HL-60 (cell line): ENCODE data around the gene GPR62.

Experiments used
- DNase-seq, 2 experiments: peaks; one replicate each; pipeline ENCODE4 v3.0.0-alpha.2; 2010 to 2020; ENCODE audit warnings: low read depth in 1 of 2, low spot score in 1 of 2
- H3K27ac ChIP-seq: fragments of 250-450 bp; sonication (Bioruptor Pico); replicated peaks from 2 replicates; pipeline ENCODE4 v1.5.1; 2020; ENCODE audit warnings: mild to moderate bottlenecking, moderate library complexity
- H3K27me3 ChIP-seq: fragments of 250-450 bp; sonication (Bioruptor Pico); 2 replicates; pipeline ENCODE4 v1.5.1; 2021; ENCODE audit warnings: mild to moderate bottlenecking, moderate library complexity; ENCODE audit not compliant: insufficient read depth, poor library complexity, severe bottlenecking
- H3K4me3 ChIP-seq: replicated peaks from 2 replicates; pipeline ENCODE4 v1.5.1; 2011; ENCODE audit warnings: mild to moderate bottlenecking, control low read depth, low read length; ENCODE audit not compliant: insufficient read depth
- GABPA ChIP-seq: IDR thresholded peaks from 2 replicates; pipeline ENCODE4 v1.6.1; 2012; ENCODE audit warnings: low read depth
- POLR2AphosphoS5 ChIP-seq: IDR thresholded peaks from 2 replicates; pipeline ENCODE4 v1.6.1; 2012; ENCODE audit warnings: low read depth
- SPI1 ChIP-seq: IDR thresholded peaks from 2 replicates; pipeline ENCODE4 v1.6.1; 2012; ENCODE audit warnings: low read depth, mild to moderate bottlenecking, borderline replicate concordance
- TF ChIP-seq, protein P1 (sequence below): IDR thresholded peaks from one replicate; pipeline ENCODE4 v1.5.1; 2011; ENCODE audit warnings: low read length, control low read depth, inconsistent platforms; ENCODE audit not compliant: insufficient read depth
- TF ChIP-seq, protein P2 (sequence below): IDR thresholded peaks from 2 replicates; pipeline ENCODE4 v1.6.1; 2012; ENCODE audit warnings: low read depth; ENCODE audit not compliant: insufficient replicate concordance

Gene GPR62

DNA sequence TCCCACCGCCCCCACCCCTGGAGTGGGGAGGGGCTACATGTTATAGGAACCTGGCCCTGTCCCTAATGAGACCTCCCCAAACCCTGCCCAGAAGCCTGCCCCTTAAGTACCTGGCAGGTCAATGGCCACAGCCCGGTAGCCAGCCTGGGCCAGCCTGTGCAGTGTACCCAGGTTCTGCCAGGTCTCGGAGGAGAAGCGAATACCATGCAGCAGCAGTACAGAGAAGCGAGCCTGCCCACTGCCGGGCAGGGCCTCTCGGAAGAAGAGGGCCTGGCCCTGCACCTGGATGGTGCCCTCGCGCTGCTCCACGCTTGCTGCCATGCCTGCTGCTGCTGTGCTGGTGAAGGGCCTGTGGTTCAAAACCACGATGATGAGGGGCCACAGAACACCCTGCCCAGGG is 16.2 kb downstream of the GPR62 start:
- TF ChIP-seq, protein P1, sequence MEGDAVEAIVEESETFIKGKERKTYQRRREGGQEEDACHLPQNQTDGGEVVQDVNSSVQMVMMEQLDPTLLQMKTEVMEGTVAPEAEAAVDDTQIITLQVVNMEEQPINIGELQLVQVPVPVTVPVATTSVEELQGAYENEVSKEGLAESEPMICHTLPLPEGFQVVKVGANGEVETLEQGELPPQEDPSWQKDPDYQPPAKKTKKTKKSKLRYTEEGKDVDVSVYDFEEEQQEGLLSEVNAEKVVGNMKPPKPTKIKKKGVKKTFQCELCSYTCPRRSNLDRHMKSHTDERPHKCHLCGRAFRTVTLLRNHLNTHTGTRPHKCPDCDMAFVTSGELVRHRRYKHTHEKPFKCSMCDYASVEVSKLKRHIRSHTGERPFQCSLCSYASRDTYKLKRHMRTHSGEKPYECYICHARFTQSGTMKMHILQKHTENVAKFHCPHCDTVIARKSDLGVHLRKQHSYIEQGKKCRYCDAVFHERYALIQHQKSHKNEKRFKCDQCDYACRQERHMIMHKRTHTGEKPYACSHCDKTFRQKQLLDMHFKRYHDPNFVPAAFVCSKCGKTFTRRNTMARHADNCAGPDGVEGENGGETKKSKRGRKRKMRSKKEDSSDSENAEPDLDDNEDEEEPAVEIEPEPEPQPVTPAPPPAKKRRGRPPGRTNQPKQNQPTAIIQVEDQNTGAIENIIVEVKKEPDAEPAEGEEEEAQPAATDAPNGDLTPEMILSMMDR = no peak
- TF ChIP-seq SPI1 = no peak
- no peak for TF ChIP-seq GABPA
- no peak for TF ChIP-seq POLR2AphosphoS5
- TF ChIP-seq, protein P2, sequence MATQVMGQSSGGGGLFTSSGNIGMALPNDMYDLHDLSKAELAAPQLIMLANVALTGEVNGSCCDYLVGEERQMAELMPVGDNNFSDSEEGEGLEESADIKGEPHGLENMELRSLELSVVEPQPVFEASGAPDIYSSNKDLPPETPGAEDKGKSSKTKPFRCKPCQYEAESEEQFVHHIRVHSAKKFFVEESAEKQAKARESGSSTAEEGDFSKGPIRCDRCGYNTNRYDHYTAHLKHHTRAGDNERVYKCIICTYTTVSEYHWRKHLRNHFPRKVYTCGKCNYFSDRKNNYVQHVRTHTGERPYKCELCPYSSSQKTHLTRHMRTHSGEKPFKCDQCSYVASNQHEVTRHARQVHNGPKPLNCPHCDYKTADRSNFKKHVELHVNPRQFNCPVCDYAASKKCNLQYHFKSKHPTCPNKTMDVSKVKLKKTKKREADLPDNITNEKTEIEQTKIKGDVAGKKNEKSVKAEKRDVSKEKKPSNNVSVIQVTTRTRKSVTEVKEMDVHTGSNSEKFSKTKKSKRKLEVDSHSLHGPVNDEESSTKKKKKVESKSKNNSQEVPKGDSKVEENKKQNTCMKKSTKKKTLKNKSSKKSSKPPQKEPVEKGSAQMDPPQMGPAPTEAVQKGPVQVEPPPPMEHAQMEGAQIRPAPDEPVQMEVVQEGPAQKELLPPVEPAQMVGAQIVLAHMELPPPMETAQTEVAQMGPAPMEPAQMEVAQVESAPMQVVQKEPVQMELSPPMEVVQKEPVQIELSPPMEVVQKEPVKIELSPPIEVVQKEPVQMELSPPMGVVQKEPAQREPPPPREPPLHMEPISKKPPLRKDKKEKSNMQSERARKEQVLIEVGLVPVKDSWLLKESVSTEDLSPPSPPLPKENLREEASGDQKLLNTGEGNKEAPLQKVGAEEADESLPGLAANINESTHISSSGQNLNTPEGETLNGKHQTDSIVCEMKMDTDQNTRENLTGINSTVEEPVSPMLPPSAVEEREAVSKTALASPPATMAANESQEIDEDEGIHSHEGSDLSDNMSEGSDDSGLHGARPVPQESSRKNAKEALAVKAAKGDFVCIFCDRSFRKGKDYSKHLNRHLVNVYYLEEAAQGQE = no peak
- Histone ChIP-seq H3K4me3 (no peak overlapping the region), H3K27ac (no peak overlapping the region), H3K27me3 (peaks cover 11% of the 10 kb centered on the region)
- DNase-seq = no peak

DNA sequence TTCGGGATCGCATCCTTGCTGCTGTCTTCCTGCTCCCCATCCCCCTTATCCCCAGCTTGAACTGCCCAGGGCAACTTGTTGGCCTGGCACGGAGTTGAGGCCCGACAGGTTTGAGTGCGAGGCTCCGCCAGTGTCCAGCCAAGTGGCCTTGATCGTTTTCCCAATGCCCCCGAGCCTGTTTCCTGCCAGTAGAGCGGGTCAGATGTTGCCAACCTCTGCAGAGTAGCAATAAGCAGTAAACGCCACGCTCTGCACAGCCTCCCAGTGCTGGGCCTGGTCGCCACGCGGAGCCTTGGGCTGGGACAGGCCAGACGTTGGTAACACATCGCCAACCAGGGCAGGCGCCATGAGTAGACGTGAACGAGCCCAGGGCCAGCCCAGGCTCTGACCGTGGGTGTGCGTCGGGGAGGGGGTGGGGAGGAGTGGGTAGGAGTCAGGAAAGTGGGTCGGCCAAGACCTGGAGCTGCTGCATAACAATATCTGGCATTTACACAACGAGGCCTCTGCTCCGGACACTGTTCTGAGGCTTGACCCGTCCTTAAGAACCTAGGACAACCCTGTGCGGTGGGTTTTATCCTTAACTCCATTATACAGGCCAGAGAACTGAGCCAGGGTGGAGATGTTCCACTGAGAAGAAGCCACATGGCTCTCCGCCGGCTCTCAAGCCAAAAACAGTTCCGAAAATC is 19.2 kb downstream of the GPR62 start:
- no peak for DNase-seq
- Histone ChIP-seq H3K27me3 (no peaks in the 10 kb centered on the region), H3K4me3 (peak overlapping the region; percentile 81), H3K27ac (peak overlapping the region; percentile 82)
- TF ChIP-seq, protein P2 = no peak
- TF ChIP-seq POLR2AphosphoS5 = no peak; the same call in 1 of the 2 replicates
- TF ChIP-seq GABPA = no peak
- TF ChIP-seq, protein P1 = no peak

DNA sequence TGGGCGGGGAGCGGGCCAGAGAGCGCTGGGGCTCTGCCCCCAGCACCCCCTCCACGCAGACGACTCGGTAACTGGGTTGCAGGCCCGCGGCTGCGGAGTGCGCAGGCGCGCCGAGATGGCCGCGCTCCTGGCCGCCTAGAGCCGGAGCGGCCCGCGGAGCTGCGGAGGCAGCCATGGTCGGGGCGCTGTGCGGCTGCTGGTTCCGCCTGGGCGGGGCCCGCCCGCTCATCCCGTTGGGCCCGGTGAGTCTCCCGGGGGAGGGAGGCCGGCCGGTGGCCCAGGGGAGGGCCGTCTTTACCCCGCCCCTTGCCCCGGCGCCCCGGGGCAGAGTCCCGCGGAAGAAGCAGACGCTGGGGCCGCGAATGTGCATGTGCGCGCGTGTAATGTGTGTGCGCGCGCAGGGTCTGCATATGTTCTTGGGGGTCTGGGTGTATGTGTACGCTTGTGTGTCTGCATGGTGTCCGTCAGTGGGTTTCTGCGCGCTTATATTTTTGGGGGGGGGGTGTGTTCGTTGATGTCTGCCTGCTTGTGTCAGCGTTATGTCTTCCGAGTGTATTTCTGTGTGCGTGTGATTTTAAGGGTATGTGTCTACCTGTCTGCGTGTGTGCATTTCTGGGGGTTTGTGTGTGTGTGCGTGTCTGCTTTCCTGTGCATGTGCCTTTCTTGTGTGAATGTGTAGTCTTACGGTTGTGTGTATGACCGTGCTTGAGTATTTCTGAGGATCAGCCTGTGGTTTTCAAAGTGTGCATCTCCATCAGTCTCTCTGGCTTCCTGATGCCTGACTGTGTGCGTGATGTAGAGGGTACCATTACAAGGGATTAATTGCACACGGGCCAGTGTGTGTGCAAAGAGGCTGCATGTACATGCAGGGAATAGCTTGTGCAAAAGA is 20.0 kb downstream of the GPR62 start, which contains the start of gene ABHD14A:
Gene ABHD14A (plus strand): TSS at position 102 of the 889 bp plus-strand sequence. CDS start 72 bp downstream, at position 174.
- peak; percentile 59 to 79 for DNase-seq
- TF ChIP-seq SPI1 (no peak), POLR2AphosphoS5 (peak; percentile 44), GABPA (no peak)
- TF ChIP-seq, protein P1 = no peak
- TF ChIP-seq, protein P2 = no peak
- H3K27ac ChIP-seq = peak within 1 kb of the TSS; percentile 82

More for the DNA sequence above, 20.0 kb downstream of the GPR62 start, which contains the start of gene ABHD14A:
- H3K27me3 ChIP-seq = no peaks in the 10 kb centered on the region
- H3K4me3 ChIP-seq = peak within 1 kb of the TSS; percentile 81
